Measurements from ENCODE around the gene LPP. TPM values are rescaled to one million over a fixed set of nuclear protein-coding genes. Genes with fewer than 3 reads are reported as not detected.

The LPP gene
- total RNA-seq, 1 experiment from 2014 or later = 20.4 TPM

GRCh38 chr3:188158731-188159310 lies 4.9 kb downstream of the LPP start:
- ChIA-PET CTCF (no interaction called here), POLR2A (ENCODE audit: unreplicated experiment) (interaction anchor here (0.6 kb wide), 1 partner anchor 412 kb away, joined by 8 read pairs; no protein-coding TSS in a partner anchor)
- 0 out of 2 replicates have a peak, but pooled peaks cover 2% of the 10 kb centered on the region for H3K36me3 ChIP-seq (ENCODE audit: low read depth, low read length)
- DNase-seq (no peak), ATAC-seq (no peak)
- peaks cover 97% of the 10 kb centered on the region for H3K79me2 ChIP-seq (ENCODE audit: low read length)
- H3K27ac ChIP-seq (ENCODE audit: low read length) = no peak overlapping the region
- TF ChIP-seq EZH2 (IDR thresholded peaks at IDR 0.05; ENCODE audit: low read length, unreplicated experiment) = no peak
- TF ChIP-seq CTCF (conservative IDR thresholded peaks at IDR 0.05; ENCODE audit: low read depth, low read length) = no peak
- TF ChIP-seq EZH2phosphoT487 (IDR thresholded peaks at IDR 0.05; ENCODE audit: borderline replicate concordance, low read length) = no peak
- no TSS peak for BruUV-seq (replicated peaks)
- no peaks in the 10 kb centered on the region for H3K9me3 ChIP-seq (ENCODE audit: low read length)
- no peaks in the 10 kb centered on the region for H3K9me2 ChIP-seq (replicated peaks; ENCODE audit: low read length)
- intact Hi-C loops (cut with micrococcal nuclease) = no loop called here
- H3K4me2 ChIP-seq (ENCODE audit: low read length) = no peak overlapping the region
- H4K20me1 ChIP-seq (ENCODE audit: low read length) = peaks cover 17% of the 10 kb centered on the region; the same call in 1 of the 2 replicates
- no peaks in the 10 kb centered on the region for H3F3A ChIP-seq (ENCODE audit: low read length, unreplicated experiment)
- H2AFZ ChIP-seq (ENCODE audit: low read length) = no peak overlapping the region
- H3K27me3 ChIP-seq (ENCODE audit: low read length) = no peaks in the 10 kb centered on the region
- no peak overlapping the region for H3K4me3 ChIP-seq (ENCODE audit: low read length)
- H3K4me1 ChIP-seq (ENCODE audit: insufficient read depth, low read length) = peaks cover 25% of the 10 kb centered on the region
- no peak overlapping the region for H3K9ac ChIP-seq (ENCODE audit: low read length)

GRCh38 chr3:188160751-188161150 lies 6.8 kb downstream of the LPP start:
- ChIA-PET CTCF (interaction anchor here (0.7 kb wide), 1 partner anchor 421 kb away, joined by 4 read pairs; no protein-coding TSS in a partner anchor), POLR2A (ENCODE audit: unreplicated experiment) (no interaction called here)

More at GRCh38 chr3:188160751-188161150, 6.8 kb downstream of the LPP start:
- Histone ChIP-seq H3K4me2 (ENCODE audit: low read length) (no peak overlapping the region), H2AFZ (ENCODE audit: low read length) (no peak overlapping the region), H3K79me2 (ENCODE audit: low read length) (peaks cover 98% of the 10 kb centered on the region), H3K9me3 (ENCODE audit: low read length) (no peaks in the 10 kb centered on the region), H3K27me3 (ENCODE audit: low read length) (no peaks in the 10 kb centered on the region), H3K4me1 (ENCODE audit: insufficient read depth, low read length) (peaks cover 32% of the 10 kb centered on the region), H3K36me3 (ENCODE audit: low read depth, low read length) (0 out of 2 replicates have a peak, but pooled peaks cover 2% of the 10 kb centered on the region), H3K9me2 (replicated peaks; ENCODE audit: low read length) (no peaks in the 10 kb centered on the region), H3K9ac (ENCODE audit: low read length) (no peak overlapping the region), H3F3A (ENCODE audit: low read length, unreplicated experiment) (no peaks in the 10 kb centered on the region), H3K27ac (ENCODE audit: low read length) (no peak overlapping the region), H3K4me3 (ENCODE audit: low read length) (no peak overlapping the region), H4K20me1 (ENCODE audit: low read length) (peaks cover 17% of the 10 kb centered on the region; the same call in 1 of the 2 replicates)
- no peak for ATAC-seq
- DNase-seq = no peak
- intact Hi-C loops (cut with micrococcal nuclease) = no loop called here
- BruUV-seq (replicated peaks) = no TSS peak
- TF ChIP-seq EZH2phosphoT487 (IDR thresholded peaks at IDR 0.05; ENCODE audit: borderline replicate concordance, low read length) = no peak
- TF ChIP-seq EZH2 (IDR thresholded peaks at IDR 0.05; ENCODE audit: low read length, unreplicated experiment) = no peak
- no peak for TF ChIP-seq CTCF (conservative IDR thresholded peaks at IDR 0.05; ENCODE audit: low read depth, low read length)

All from PC-3 (cell line).